ENCODE measurements around the gene HDAC5. TPM values are rescaled to one million over a fixed set of nuclear protein-coding genes. Genes with fewer than 3 reads are reported as not detected.

Gene HDAC5
- total RNA-seq, 1 experiment from 2014 or later = 25.9 TPM

DNA sequence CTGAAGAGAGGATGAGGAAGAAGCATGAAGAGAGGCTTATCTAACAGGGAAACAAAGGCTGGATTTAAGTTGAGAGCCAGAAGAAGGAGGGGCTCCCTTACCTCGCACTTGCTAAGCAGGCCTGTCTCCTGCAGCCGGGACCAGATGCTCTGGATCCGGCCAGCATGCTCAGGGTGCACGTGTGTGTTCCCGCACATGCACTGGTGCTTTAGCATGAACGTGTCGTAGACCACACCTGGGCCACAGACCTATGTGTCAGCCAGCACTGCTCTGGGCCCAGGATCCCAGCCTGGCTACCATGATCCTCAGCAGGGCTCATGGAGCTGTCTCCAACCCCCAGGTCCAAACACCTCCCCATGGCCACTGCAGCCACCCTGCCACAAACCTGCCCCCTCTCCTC is 38.5 kb downstream of the HDAC5 start:
- Mint-ChIP-seq H3K36me3 (ENCODE audit: insufficient read depth, unreplicated experiment) (peaks cover 44% of the 10 kb centered on the region), H3K27me3 (ENCODE audit: insufficient read depth, unreplicated experiment) (no peaks in the 10 kb centered on the region), H3K9me3 (ENCODE audit: unreplicated experiment) (no peaks in the 10 kb centered on the region), H3K27ac (ENCODE audit: unreplicated experiment) (no peak overlapping the region), H3K4me1 (ENCODE audit: low read depth, unreplicated experiment) (peaks cover 14% of the 10 kb centered on the region), H3K4me3 (ENCODE audit: unreplicated experiment) (no peak overlapping the region)
- intact Hi-C loops (cut with micrococcal nuclease; ENCODE audit: unreplicated experiment) = no loop called here
- no peak for DNase-seq
- Histone ChIP-seq H3K9me3 (no peaks in the 10 kb centered on the region), H3K27me3 (replicated peaks; ENCODE audit: control insufficient read depth, insufficient read depth, low read length) (no peaks in the 10 kb centered on the region), H3K4me3 (ENCODE audit: low read depth, low read length) (no peak overlapping the region), H3K36me3 (ENCODE audit: control insufficient read depth, insufficient read depth, low read length) (no peaks in the 10 kb centered on the region; the same call in 1 of the 2 replicates), H3K4me1 (peaks cover 25% of the 10 kb centered on the region)
- POLR2A ChIA-PET = no interaction called here
- CTCF ChIA-PET = interaction anchor here (0.7 to 2.7 kb wide), 5 partner anchors 18 to 205 kb away, joined by 3 to 38 read pairs (median 3); partner anchors contain the start of gene HDAC5
- no peak for TF ChIP-seq CTCF (IDR thresholded peaks at IDR 0.05; ENCODE audit: insufficient read depth in 1 of 2, low read depth in 1 of 2, low read length in 1 of 2, severe bottlenecking in 1 of 2, unreplicated experiment in 1 of 2)
- BruUV-seq (replicated peaks) = no TSS peak

DNA sequence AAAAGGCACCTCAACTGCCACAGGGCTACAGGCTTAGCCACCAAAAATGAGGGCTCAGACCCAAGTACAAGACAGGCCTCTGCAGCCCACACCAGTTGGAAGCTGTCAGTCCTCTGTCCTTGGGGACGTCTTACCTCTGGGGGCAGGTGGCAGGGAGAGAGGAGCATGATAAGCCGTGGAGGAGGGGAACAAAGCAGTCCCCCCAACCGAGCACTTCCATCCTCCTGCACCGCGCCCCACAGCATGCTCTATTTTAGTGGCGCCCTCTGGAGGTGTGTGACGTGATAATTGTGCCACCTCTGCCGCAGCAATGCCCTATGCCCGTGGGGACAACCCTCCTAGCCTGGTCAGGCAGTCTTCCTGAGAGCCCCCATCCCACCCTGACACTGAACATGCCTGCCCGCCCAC is 39.3 kb downstream of the HDAC5 start:
- Mint-ChIP-seq H3K36me3 (ENCODE audit: insufficient read depth, unreplicated experiment) (peaks cover 46% of the 10 kb centered on the region), H3K4me3 (ENCODE audit: unreplicated experiment) (no peak overlapping the region), H3K4me1 (ENCODE audit: low read depth, unreplicated experiment) (peaks cover 14% of the 10 kb centered on the region), H3K27ac (ENCODE audit: unreplicated experiment) (no peak overlapping the region), H3K27me3 (ENCODE audit: insufficient read depth, unreplicated experiment) (no peaks in the 10 kb centered on the region), H3K9me3 (ENCODE audit: unreplicated experiment) (no peaks in the 10 kb centered on the region)
- POLR2A ChIA-PET = no interaction called here
- Histone ChIP-seq H3K36me3 (ENCODE audit: control insufficient read depth, insufficient read depth, low read length) (no peaks in the 10 kb centered on the region; the same call in 1 of the 2 replicates), H3K9me3 (no peaks in the 10 kb centered on the region), H3K27me3 (replicated peaks; ENCODE audit: control insufficient read depth, insufficient read depth, low read length) (no peaks in the 10 kb centered on the region), H3K4me1 (peaks cover 25% of the 10 kb centered on the region), H3K4me3 (ENCODE audit: low read depth, low read length) (no peak overlapping the region)
- peak; percentile 27 to 42 for TF ChIP-seq CTCF (IDR thresholded peaks at IDR 0.05; ENCODE audit: insufficient read depth in 1 of 2, low read depth in 1 of 2, low read length in 1 of 2, severe bottlenecking in 1 of 2, unreplicated experiment in 1 of 2)
- DNase-seq = peak in 1 of 2 experiments; percentile 49
- CTCF ChIA-PET = interaction anchor here (0.6 to 2.7 kb wide), 11 partner anchors 14 to 84 kb away, joined by 3 to 38 read pairs (median 5); partner anchors contain the start of gene HDAC5
- BruUV-seq (replicated peaks) = no TSS peak
- intact Hi-C loops (cut with micrococcal nuclease; ENCODE audit: unreplicated experiment) = no loop called here

- peak; percentile 81 to 93 for TF ChIP-seq CTCF (IDR thresholded peaks at IDR 0.05; ENCODE audit: insufficient read depth in 1 of 2, low read depth in 1 of 2, low read length in 1 of 2, severe bottlenecking in 1 of 2, unreplicated experiment in 1 of 2)
- intact Hi-C loops (cut with micrococcal nuclease; ENCODE audit: unreplicated experiment) = no loop called here
- Histone ChIP-seq H3K36me3 (ENCODE audit: control insufficient read depth, insufficient read depth, low read length) (no peaks in the 10 kb centered on the region; the same call in 1 of the 2 replicates), H3K9me3 (no peaks in the 10 kb centered on the region), H3K4me1 (peaks cover 25% of the 10 kb centered on the region), H3K27me3 (replicated peaks; ENCODE audit: control insufficient read depth, insufficient read depth, low read length) (no peaks in the 10 kb centered on the region), H3K4me3 (ENCODE audit: low read depth, low read length) (no peak overlapping the region)
- BruUV-seq (replicated peaks) = no TSS peak
- H3K4me1 Mint-ChIP-seq (ENCODE audit: low read depth, unreplicated experiment) = peaks cover 14% of the 10 kb centered on the region
- H3K36me3 Mint-ChIP-seq (ENCODE audit: insufficient read depth, unreplicated experiment) = peaks cover 40% of the 10 kb centered on the region
- ChIA-PET CTCF (interaction anchor here (0.5 to 2.7 kb wide), 20 partner anchors 11 to 538 kb away, joined by 3 to 38 read pairs (median 4); partner anchors contain the start of genes HDAC5 and TMUB2), POLR2A (interaction anchor here (0.6 kb wide), 1 partner anchor 12 kb away, joined by 4 read pairs; no protein-coding TSS in a partner anchor)
- DNase-seq = peak; percentile 73 to 76
- no peaks in the 10 kb centered on the region for H3K9me3 Mint-ChIP-seq (ENCODE audit: unreplicated experiment)
- no peaks in the 10 kb centered on the region for H3K27me3 Mint-ChIP-seq (ENCODE audit: insufficient read depth, unreplicated experiment)
- H3K27ac Mint-ChIP-seq (ENCODE audit: unreplicated experiment) = no peak overlapping the region
- H3K4me3 Mint-ChIP-seq (ENCODE audit: unreplicated experiment) = no peak overlapping the region
These were observed 40.1 kb downstream of the HDAC5 start for GRCh38 chr17:44083250-44083849.

Data from Caco-2 (cell line).